Measurements from ENCODE around the gene DLST.

The DLST gene

GRCh38 chr14:74942608-74943007, 60.9 kb downstream of the DLST start:
- no peak for DNase-seq

GRCh38 chr14:74945261-74945851, 63.6 kb downstream of the DLST start:
- peak; percentile 43 for DNase-seq

GRCh38 chr14:74945852-74946658, 64.3 kb downstream of the DLST start:
- peak; percentile 71 for DNase-seq

- DNase-seq: no peak
Observed at GRCh38 chr14:74946659-74947281, 65.1 kb downstream of the DLST start.

GRCh38 chr14:74947353-74948227, 65.9 kb downstream of the DLST start:
- DNase-seq: no peak

GRCh38 chr14:74948228-74949175, 66.8 kb downstream of the DLST start:
- no peak for DNase-seq

GRCh38 chr14:74949191-74949601, 67.5 kb downstream of the DLST start:
- no peak for DNase-seq

- DNase-seq: no peak
Observed at GRCh38 chr14:74949859-74950573, 68.3 kb downstream of the DLST start.

GRCh38 chr14:74950795-74951442, 69.2 kb downstream of the DLST start:
- DNase-seq: no peak

- no peak for DNase-seq
Observed at GRCh38 chr14:74951443-74952179, 69.9 kb downstream of the DLST start.

GRCh38 chr14:74952180-74952665, 70.5 kb downstream of the DLST start:
- DNase-seq: no peak

GRCh38 chr14:74952697-74953484, 71.2 kb downstream of the DLST start:
- no peak for DNase-seq

Data from EL (cell line).